Nephron progenitor cell (in vitro differentiated cells): Measurements from ENCODE around the gene RASA4B.

Experiments
- DNase-seq: peaks from one replicate; pipeline ENCODE4 v3.0.0; 2021
- H3K27ac Mint-ChIP-seq: 2 replicates; pipeline ENCODE4 v1.8.0; 2021; ENCODE audit warnings: mild to moderate bottlenecking, moderate library complexity, mixed read lengths
- H3K27me3 Mint-ChIP-seq: 2 replicates; pipeline ENCODE4 v1.8.0; 2021; ENCODE audit warnings: mild to moderate bottlenecking, low read depth, mixed read lengths; ENCODE audit not compliant: poor library complexity
- H3K36me3 Mint-ChIP-seq: 2 replicates; pipeline ENCODE4 v1.8.0; 2021; ENCODE audit warnings: low read depth, mixed read lengths
- H3K4me1 Mint-ChIP-seq: 2 replicates; pipeline ENCODE4 v1.8.0; 2021; ENCODE audit warnings: mixed read lengths
- H3K4me3 Mint-ChIP-seq: 2 replicates; pipeline ENCODE4 v1.8.0; 2021; ENCODE audit warnings: mild to moderate bottlenecking, moderate library complexity, mixed read lengths
- H3K9me3 Mint-ChIP-seq: 2 replicates; pipeline ENCODE4 v1.8.0; 2021; ENCODE audit warnings: mild to moderate bottlenecking, moderate library complexity, mixed read lengths
- TF ChIP-seq, protein P1 (sequence below): fragments of 200-600 bp; sonication (generic); IDR thresholded peaks from 2 replicates; pipeline ENCODE4 v1.5.0; 2021; ENCODE audit warnings: antibody characterized with exemption

RASA4B gene

GRCh38 chr7:102450242-102450641, 67.3 kb downstream of the RASA4B start:
- peaks cover 6% of the 10 kb centered on the region for H3K4me1 Mint-ChIP-seq
- no peak for DNase-seq
- TF ChIP-seq, protein P1, sequence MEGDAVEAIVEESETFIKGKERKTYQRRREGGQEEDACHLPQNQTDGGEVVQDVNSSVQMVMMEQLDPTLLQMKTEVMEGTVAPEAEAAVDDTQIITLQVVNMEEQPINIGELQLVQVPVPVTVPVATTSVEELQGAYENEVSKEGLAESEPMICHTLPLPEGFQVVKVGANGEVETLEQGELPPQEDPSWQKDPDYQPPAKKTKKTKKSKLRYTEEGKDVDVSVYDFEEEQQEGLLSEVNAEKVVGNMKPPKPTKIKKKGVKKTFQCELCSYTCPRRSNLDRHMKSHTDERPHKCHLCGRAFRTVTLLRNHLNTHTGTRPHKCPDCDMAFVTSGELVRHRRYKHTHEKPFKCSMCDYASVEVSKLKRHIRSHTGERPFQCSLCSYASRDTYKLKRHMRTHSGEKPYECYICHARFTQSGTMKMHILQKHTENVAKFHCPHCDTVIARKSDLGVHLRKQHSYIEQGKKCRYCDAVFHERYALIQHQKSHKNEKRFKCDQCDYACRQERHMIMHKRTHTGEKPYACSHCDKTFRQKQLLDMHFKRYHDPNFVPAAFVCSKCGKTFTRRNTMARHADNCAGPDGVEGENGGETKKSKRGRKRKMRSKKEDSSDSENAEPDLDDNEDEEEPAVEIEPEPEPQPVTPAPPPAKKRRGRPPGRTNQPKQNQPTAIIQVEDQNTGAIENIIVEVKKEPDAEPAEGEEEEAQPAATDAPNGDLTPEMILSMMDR: no peak
- H3K27ac Mint-ChIP-seq: peak overlapping the region; percentile 90
- H3K4me3 Mint-ChIP-seq: no peak overlapping the region
- H3K36me3 Mint-ChIP-seq: peaks cover 6% of the 10 kb centered on the region
- H3K9me3 Mint-ChIP-seq: no peaks in the 10 kb centered on the region
- no peaks in the 10 kb centered on the region for H3K27me3 Mint-ChIP-seq

- no peak for DNase-seq
- Mint-ChIP-seq H3K27ac (no peak overlapping the region), H3K4me1 (peaks cover 6% of the 10 kb centered on the region), H3K4me3 (no peak overlapping the region), H3K36me3 (peaks cover 11% of the 10 kb centered on the region), H3K9me3 (no peaks in the 10 kb centered on the region), H3K27me3 (no peaks in the 10 kb centered on the region)
- TF ChIP-seq, protein P1: no peak
These were observed 68.4 kb downstream of the RASA4B start for GRCh38 chr7:102449136-102449535.

DNA sequence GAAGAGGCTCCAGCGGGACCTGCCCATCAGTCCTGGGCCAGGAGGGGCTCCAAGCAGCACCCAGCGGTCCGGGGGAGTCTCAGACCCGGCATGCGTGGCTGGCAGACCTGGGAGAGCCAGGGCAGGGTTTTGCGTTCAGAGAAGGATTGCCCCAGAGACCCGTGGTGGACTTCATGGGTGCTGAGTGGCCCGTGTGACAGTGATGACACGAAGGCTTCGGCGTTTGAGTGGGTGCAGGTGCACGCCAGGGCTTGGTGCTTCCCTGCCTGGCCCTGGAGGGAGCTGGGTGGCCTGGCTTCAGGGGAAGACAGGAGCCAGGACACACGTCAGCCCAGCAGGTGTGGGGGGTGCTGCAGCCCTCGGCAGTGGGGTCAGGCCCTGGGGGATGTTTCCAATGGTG, 70.3 kb downstream of the RASA4B start:
- Mint-ChIP-seq H3K27ac (no peak overlapping the region), H3K9me3 (no peaks in the 10 kb centered on the region)
- no peak for DNase-seq

GRCh38 chr7:102446387-102447156, 71.0 kb downstream of the RASA4B start:
- no peak overlapping the region for H3K27ac Mint-ChIP-seq
- H3K27me3 Mint-ChIP-seq: no peaks in the 10 kb centered on the region
- no peak for DNase-seq
- H3K4me1 Mint-ChIP-seq: peaks cover 9% of the 10 kb centered on the region
- TF ChIP-seq, protein P1: no peak
- no peak overlapping the region for H3K4me3 Mint-ChIP-seq
- H3K36me3 Mint-ChIP-seq: peaks cover 28% of the 10 kb centered on the region
- no peaks in the 10 kb centered on the region for H3K9me3 Mint-ChIP-seq

More for the DNA sequence above, 70.3 kb downstream of the RASA4B start:
- TF ChIP-seq, protein P1: no peak
- Mint-ChIP-seq H3K4me3 (no peak overlapping the region), H3K27me3 (no peaks in the 10 kb centered on the region), H3K36me3 (peaks cover 21% of the 10 kb centered on the region), H3K4me1 (peaks cover 6% of the 10 kb centered on the region)

DNA sequence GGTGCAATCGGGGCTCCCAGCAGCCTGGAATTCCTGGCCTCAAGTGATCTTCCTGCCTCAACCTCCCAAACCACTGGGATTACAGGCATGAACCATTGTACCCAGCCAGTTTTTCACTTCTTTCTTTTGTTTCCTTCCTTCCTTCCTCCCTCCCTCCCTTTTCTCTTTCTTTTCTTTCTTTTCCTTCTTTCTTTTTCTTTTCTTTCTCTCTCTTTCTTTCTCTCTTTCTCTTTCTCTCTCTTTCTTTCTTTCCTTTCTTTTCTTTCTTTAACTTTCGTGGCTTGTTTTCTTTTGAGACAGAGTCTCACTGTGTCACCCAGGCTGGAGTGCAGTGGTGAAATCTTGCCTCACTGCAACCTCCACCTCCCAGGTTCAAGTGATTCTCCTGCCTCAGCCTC, 71.9 kb downstream of the RASA4B start:
- no peaks in the 10 kb centered on the region for H3K27me3 Mint-ChIP-seq
- peaks cover 6% of the 10 kb centered on the region for H3K4me1 Mint-ChIP-seq
- no peak overlapping the region for H3K4me3 Mint-ChIP-seq
- H3K9me3 Mint-ChIP-seq: no peaks in the 10 kb centered on the region
- peaks cover 30% of the 10 kb centered on the region for H3K36me3 Mint-ChIP-seq
- H3K27ac Mint-ChIP-seq: peak overlapping the region; percentile 41
- no peak for DNase-seq
- TF ChIP-seq, protein P1: no peak
